DND-41 (cell line): ENCODE results near the gene THAP2.
"Not testable (repeated sequence)": the region's sequence is repeated elsewhere in the genome, so short reads cannot be mapped to it uniquely, and the experiment has no call there.

Experiments
- ATAC-seq: fragments of 200-7000 bp; cut with Tn5 transposase; 3 replicates; pipeline ENCODE4 v1.9.1; 2021; ENCODE audit warnings: low read depth; ENCODE audit not compliant: insufficient read depth
- DNase-seq: peaks from one replicate; pipeline ENCODE4 v3.0.0-alpha.2; 2020
- H2AFZ ChIP-seq: 2 replicates; pipeline ENCODE4 v1.6.0; 2012; ENCODE audit warnings: low read depth, low read length
- H3K27ac ChIP-seq: 2 replicates; pipeline ENCODE4 v1.5.1; 2012; ENCODE audit warnings: low read length, inconsistent platforms
- H3K27me3 ChIP-seq: fragments of 200-600 bp; sonication (generic); 2 replicates; pipeline ENCODE4 v1.6.0; 2012; ENCODE audit warnings: low read length, mild to moderate bottlenecking, inconsistent platforms; ENCODE audit not compliant: insufficient read depth, poor library complexity
- H3K36me3 ChIP-seq: 2 replicates; pipeline ENCODE4 v1.5.1; 2012; ENCODE audit warnings: low read length, inconsistent platforms; ENCODE audit not compliant: insufficient read depth
- H3K4me1 ChIP-seq: 2 replicates; pipeline ENCODE4 v1.5.1; 2012; ENCODE audit warnings: mild to moderate bottlenecking, low read length; ENCODE audit not compliant: insufficient read depth
- H3K4me2 ChIP-seq: 2 replicates; pipeline ENCODE4 v1.6.0; 2012; ENCODE audit warnings: mild to moderate bottlenecking, moderate library complexity, low read length, inconsistent platforms; ENCODE audit not compliant: insufficient read depth
- H3K4me3 ChIP-seq, 2 experiments: fragments of 200-600 bp in 1 of 2; shearing (Covaris generic) in 1 of 2; 2 replicates each; pipeline ENCODE4 v1.5.1; 2012 to 2016; ENCODE audit warnings: inconsistent platforms in 2 of 2, low read length in 2 of 2, mild to moderate bottlenecking in 2 of 2, low read depth in 1 of 2, moderate library complexity in 1 of 2
- H3K79me2 ChIP-seq: 2 replicates; pipeline ENCODE4 v1.6.0; 2012; ENCODE audit warnings: low read length, inconsistent platforms; ENCODE audit not compliant: insufficient read depth
- H3K9ac ChIP-seq: 2 replicates; pipeline ENCODE4 v1.6.0; 2012; ENCODE audit warnings: low read depth, mild to moderate bottlenecking, inconsistent platforms, low read length, moderate library complexity
- H3K9me3 ChIP-seq: 2 replicates; pipeline ENCODE4 v1.5.1; 2012; ENCODE audit warnings: low read length, moderate library complexity, mild to moderate bottlenecking, inconsistent platforms; ENCODE audit not compliant: insufficient read depth, severe bottlenecking
- H4K20me1 ChIP-seq: 2 replicates; pipeline ENCODE4 v1.6.0; 2012; ENCODE audit warnings: low read length; ENCODE audit not compliant: insufficient read depth
- CTCF ChIP-seq: IDR thresholded peaks from 2 replicates; pipeline ENCODE4 v1.5.1; 2012; ENCODE audit warnings: borderline replicate concordance, low read length, moderate library complexity, mild to moderate bottlenecking; ENCODE audit not compliant: poor library complexity, severe bottlenecking; ENCODE audit errors: extremely low read depth
- EZH2 ChIP-seq: IDR thresholded peaks from 3 replicates; pipeline ENCODE4 v1.6.1; 2012; ENCODE audit warnings: borderline replicate concordance, low read depth, mild to moderate bottlenecking, moderate library complexity, low read length, inconsistent platforms; ENCODE audit not compliant: severe bottlenecking

Gene THAP2

GRCh38 chr12:71695782-71696181 is 31.7 kb downstream of the THAP2 start:
- Histone ChIP-seq H3K4me2 (no peak overlapping the region), H3K4me3 (no peak overlapping the region), H4K20me1 (no peaks in the 10 kb centered on the region), H3K9ac (no peak overlapping the region), H3K27me3 (no peaks in the 10 kb centered on the region), H3K27ac (no peak overlapping the region), H3K9me3 (no peaks in the 10 kb centered on the region), H3K36me3 (peaks cover 54% of the 10 kb centered on the region), H2AFZ (no peak overlapping the region), H3K79me2 (0 out of 2 replicates have a peak, but pooled peaks cover 4% of the 10 kb centered on the region), H3K4me1 (no peaks in the 10 kb centered on the region; the same call in 1 of the 2 replicates)
- TF ChIP-seq CTCF (no peak), EZH2 (no peak)
- no peak for DNase-seq
- no peak for ATAC-seq

GRCh38 chr12:71702181-71702580 is 38.1 kb downstream of the THAP2 start:
- H3K4me2 ChIP-seq, H3K27ac ChIP-seq, H3K27me3 ChIP-seq, H3K4me1 ChIP-seq, H2AFZ ChIP-seq, H3K9ac ChIP-seq, H3K79me2 ChIP-seq, H3K4me3 ChIP-seq, H3K9me3 ChIP-seq, H4K20me1 ChIP-seq, DNase-seq, ATAC-seq: not testable (repeated sequence)
- H3K36me3 ChIP-seq: peaks cover 62% of the 10 kb centered on the region

GRCh38 chr12:71702590-71702989 is 38.5 kb downstream of the THAP2 start:
- Histone ChIP-seq H3K9me3 (no peaks in the 10 kb centered on the region), H2AFZ (no peak overlapping the region), H3K27ac (no peak overlapping the region), H3K4me2 (no peak overlapping the region), H3K27me3 (no peaks in the 10 kb centered on the region), H3K9ac (no peak overlapping the region), H3K4me3 (no peak overlapping the region), H3K4me1 (no peaks in the 10 kb centered on the region), H3K36me3 (peaks cover 58% of the 10 kb centered on the region), H4K20me1 (no peaks in the 10 kb centered on the region), H3K79me2 (no peaks in the 10 kb centered on the region)
- no peak for DNase-seq
- no peak for TF ChIP-seq EZH2
- TF ChIP-seq CTCF: no peak
- ATAC-seq: no peak

- ATAC-seq: no peak
- Histone ChIP-seq H3K4me3 (no peak overlapping the region), H3K9me3 (no peaks in the 10 kb centered on the region), H3K27me3 (no peaks in the 10 kb centered on the region), H3K4me2 (no peak overlapping the region), H2AFZ (no peak overlapping the region), H3K36me3 (peaks cover 52% of the 10 kb centered on the region), H3K79me2 (no peaks in the 10 kb centered on the region), H3K9ac (no peak overlapping the region), H3K4me1 (no peaks in the 10 kb centered on the region), H3K27ac (no peak overlapping the region), H4K20me1 (no peaks in the 10 kb centered on the region)
- TF ChIP-seq CTCF (no peak), EZH2 (no peak)
- DNase-seq: no peak
These were observed 39.1 kb downstream of the THAP2 start for GRCh38 chr12:71703206-71703605.
